Measurements from ENCODE around the gene JADE1.

GRCh38 chr4:128879283-128879682, 69.8 kb downstream of the JADE1 start:
- TF ChIP-seq CTCF (conservative IDR thresholded peaks at IDR 0.05; ENCODE audit: low read length) (no peak), EZH2phosphoT487 (IDR thresholded peaks at IDR 0.05; ENCODE audit: borderline replicate concordance, low read depth, low read length) (no peak)

All from OCI-LY7 (cell line).